ENCODE results near the gene SERPINB3.

- TF ChIP-seq GATA2 (IDR thresholded peaks at IDR 0.05; ENCODE audit: low read depth, low read length) (no peak), GATA3 (IDR thresholded peaks at IDR 0.05; ENCODE audit: low read depth, low read length) (no peak)
Measured at GRCh38 chr18:63617915-63618234, 43.8 kb downstream of the SERPINB3 start.
